ENCODE results near the gene CCNI2.

DNA sequence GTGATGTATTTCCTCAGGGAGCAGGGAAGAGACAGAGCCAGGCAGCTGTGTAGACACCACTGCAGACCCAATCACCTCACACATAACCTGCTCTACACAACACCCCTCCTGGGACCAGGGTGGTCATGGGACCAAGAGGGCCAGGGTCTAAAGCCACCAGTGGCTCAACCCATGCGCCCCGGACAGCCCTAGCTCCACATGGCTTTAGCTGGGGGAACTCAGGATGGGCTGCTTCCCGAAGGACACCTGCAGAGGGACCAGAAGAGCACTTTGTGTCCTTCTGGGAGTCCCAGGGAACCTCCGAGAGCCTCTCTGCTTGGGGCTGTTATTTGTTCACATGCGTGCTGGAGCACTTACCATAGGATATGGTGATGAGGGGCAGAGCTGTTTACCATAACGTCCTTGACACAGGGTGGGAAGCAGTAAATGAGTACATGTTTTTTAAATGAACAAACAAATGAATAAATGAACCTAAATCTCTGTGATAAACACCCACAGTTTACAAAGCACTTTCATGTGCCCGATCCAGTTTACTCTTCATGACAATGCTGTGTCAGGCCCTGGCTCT lies 17.5 kb downstream of the CCNI2 start:
- TF ChIP-seq, protein P1, sequence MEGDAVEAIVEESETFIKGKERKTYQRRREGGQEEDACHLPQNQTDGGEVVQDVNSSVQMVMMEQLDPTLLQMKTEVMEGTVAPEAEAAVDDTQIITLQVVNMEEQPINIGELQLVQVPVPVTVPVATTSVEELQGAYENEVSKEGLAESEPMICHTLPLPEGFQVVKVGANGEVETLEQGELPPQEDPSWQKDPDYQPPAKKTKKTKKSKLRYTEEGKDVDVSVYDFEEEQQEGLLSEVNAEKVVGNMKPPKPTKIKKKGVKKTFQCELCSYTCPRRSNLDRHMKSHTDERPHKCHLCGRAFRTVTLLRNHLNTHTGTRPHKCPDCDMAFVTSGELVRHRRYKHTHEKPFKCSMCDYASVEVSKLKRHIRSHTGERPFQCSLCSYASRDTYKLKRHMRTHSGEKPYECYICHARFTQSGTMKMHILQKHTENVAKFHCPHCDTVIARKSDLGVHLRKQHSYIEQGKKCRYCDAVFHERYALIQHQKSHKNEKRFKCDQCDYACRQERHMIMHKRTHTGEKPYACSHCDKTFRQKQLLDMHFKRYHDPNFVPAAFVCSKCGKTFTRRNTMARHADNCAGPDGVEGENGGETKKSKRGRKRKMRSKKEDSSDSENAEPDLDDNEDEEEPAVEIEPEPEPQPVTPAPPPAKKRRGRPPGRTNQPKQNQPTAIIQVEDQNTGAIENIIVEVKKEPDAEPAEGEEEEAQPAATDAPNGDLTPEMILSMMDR (conservative IDR thresholded peaks at IDR 0.05; ENCODE audit: low read depth, low read length) = no peak
- no peak for TF ChIP-seq EZH2 (IDR thresholded peaks at IDR 0.05; ENCODE audit: borderline replicate concordance, low read depth, low read length, poor library complexity, severe bottlenecking)
